ENCODE data around the gene NOP16.

GRCh38 chr5:176353533-176353932 lies 34.9 kb downstream of the NOP16 start:
- TF ChIP-seq, protein P1, sequence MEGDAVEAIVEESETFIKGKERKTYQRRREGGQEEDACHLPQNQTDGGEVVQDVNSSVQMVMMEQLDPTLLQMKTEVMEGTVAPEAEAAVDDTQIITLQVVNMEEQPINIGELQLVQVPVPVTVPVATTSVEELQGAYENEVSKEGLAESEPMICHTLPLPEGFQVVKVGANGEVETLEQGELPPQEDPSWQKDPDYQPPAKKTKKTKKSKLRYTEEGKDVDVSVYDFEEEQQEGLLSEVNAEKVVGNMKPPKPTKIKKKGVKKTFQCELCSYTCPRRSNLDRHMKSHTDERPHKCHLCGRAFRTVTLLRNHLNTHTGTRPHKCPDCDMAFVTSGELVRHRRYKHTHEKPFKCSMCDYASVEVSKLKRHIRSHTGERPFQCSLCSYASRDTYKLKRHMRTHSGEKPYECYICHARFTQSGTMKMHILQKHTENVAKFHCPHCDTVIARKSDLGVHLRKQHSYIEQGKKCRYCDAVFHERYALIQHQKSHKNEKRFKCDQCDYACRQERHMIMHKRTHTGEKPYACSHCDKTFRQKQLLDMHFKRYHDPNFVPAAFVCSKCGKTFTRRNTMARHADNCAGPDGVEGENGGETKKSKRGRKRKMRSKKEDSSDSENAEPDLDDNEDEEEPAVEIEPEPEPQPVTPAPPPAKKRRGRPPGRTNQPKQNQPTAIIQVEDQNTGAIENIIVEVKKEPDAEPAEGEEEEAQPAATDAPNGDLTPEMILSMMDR (conservative IDR thresholded peaks at IDR 0.05): no peak
- TF ChIP-seq EZH2 (IDR thresholded peaks at IDR 0.05; ENCODE audit: low read depth): no peak
